DOHH2 (cell line): ENCODE results near the gene TRAF4.
A peak's percentile ranks its signal among the peaks of the same experiment; 100 is the strongest.

Experiments
- H3F3A ChIP-seq: fragments of 200-600 bp; sonication (generic), shearing (Covaris generic); 2 replicates; pipeline ENCODE4 v1.6.0; 2016; ENCODE audit warnings: antibody characterized with exemption, mild to moderate bottlenecking; ENCODE audit not compliant: control insufficient read depth, insufficient read depth
- H3K27ac ChIP-seq: fragments of 200-600 bp; sonication (generic); 2 replicates; pipeline ENCODE4 v1.5.1; 2014; ENCODE audit warnings: low read depth, mild to moderate bottlenecking, low read length, moderate library complexity
- H3K27me3 ChIP-seq: fragments of 200-600 bp; sonication (generic); 2 replicates; pipeline ENCODE4 v1.6.1; 2014; ENCODE audit warnings: mild to moderate bottlenecking, low read length, mixed read lengths; ENCODE audit not compliant: control insufficient read depth
- H3K36me3 ChIP-seq: fragments of 200-600 bp; sonication (generic); 2 replicates; pipeline ENCODE4 v1.6.1; 2014; ENCODE audit warnings: mild to moderate bottlenecking, low read length, moderate library complexity, mixed read lengths; ENCODE audit not compliant: control insufficient read depth
- H3K4me1 ChIP-seq: fragments of 200-600 bp; sonication (generic); 2 replicates; pipeline ENCODE4 v1.6.1; 2014; ENCODE audit warnings: mild to moderate bottlenecking, low read length, mixed read lengths; ENCODE audit not compliant: control insufficient read depth
- H3K4me2 ChIP-seq: fragments of 200-600 bp; sonication (generic); 2 replicates; pipeline ENCODE4 v1.6.0; 2014; ENCODE audit warnings: mild to moderate bottlenecking, low read length, moderate library complexity
- H3K4me3 ChIP-seq: fragments of 200-600 bp; sonication (generic); 2 replicates; pipeline ENCODE4 v1.5.1; 2014; ENCODE audit warnings: mild to moderate bottlenecking, low read length, mixed read lengths
- H3K79me2 ChIP-seq: fragments of 200-600 bp; sonication (generic); 2 replicates; pipeline ENCODE4 v1.6.1; 2014; ENCODE audit warnings: mild to moderate bottlenecking, low read length, mixed read lengths; ENCODE audit not compliant: control insufficient read depth
- H3K9me2 ChIP-seq: fragments of 200-600 bp; sonication (generic); replicated peaks from 2 replicates; pipeline ENCODE4 v1.6.1; 2014; ENCODE audit warnings: mild to moderate bottlenecking, low read length, mixed read lengths; ENCODE audit not compliant: control insufficient read depth
- H3K9me3 ChIP-seq: fragments of 200-600 bp; sonication (generic); 2 replicates; pipeline ENCODE4 v1.6.1; 2014; ENCODE audit warnings: antibody characterized with exemption, low read length, mixed read lengths; ENCODE audit not compliant: control insufficient read depth, insufficient read depth
- H4K20me1 ChIP-seq: fragments of 200-600 bp; sonication (generic); 2 replicates; pipeline ENCODE4 v1.6.0; 2014; ENCODE audit warnings: low read depth, mild to moderate bottlenecking, antibody characterized with exemption, low read length, moderate library complexity; ENCODE audit not compliant: control insufficient read depth, insufficient read depth
- CTCF ChIP-seq: fragments of 200-600 bp; sonication (generic); IDR thresholded peaks from one replicate; pipeline ENCODE4 v1.5.1; 2014; ENCODE audit warnings: antibody characterized with exemption, mild to moderate bottlenecking, low read depth, low read length; ENCODE audit not compliant: poor library complexity, severe bottlenecking
- EZH2phosphoT487 ChIP-seq: fragments of 200-600 bp; sonication (generic); IDR thresholded peaks from 2 replicates; pipeline ENCODE4 v1.6.1; 2017; ENCODE audit warnings: borderline replicate concordance, mild to moderate bottlenecking, antibody characterized with exemption, low read length, moderate library complexity, mixed read lengths

Gene TRAF4

DNA sequence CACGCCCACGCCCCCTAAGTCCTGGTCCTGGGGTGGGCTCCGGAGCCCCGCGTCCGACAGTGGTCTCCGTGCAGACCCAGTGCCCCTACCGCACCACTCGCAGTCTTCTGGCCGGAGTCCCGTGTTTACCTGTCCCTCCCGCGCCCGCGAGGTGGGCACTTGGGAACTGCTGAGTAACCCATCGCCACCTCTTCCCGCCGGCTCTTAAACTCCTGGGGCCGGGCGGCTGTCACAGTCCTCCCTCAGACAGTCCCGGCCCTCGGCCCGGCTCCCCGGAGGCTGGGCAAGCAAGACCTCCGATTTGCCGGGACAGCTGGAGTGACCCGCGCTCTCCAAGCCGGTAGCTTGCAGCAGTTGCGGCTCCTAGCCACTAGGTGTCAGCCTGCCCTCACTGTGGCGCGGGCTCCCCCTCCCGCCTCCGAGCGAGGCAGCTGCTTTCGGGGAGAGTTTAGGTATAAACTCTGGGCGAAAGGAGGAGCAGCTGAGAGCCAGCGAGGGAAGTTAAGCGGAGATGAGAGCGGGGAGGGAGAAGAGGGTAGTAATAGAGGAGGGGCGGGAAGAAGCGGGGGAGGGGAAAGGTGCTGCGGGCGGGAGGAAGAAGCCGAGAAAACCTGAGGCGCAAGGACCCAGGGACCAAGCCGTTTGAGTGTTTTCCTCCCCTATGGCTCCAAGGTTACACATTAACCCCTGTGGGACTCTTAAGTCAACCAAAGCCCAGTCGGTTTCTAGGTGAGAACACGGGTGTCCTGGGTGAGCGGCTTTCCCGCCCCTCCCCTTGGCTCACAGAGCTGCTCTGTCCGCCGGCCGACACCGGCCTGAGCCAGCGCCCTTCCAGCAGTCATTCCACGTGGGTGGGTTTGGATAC lies 17.0 kb upstream of the TRAF4 start:
- Histone ChIP-seq H3K4me1 (peaks cover 63% of the 10 kb centered on the region), H4K20me1 (peaks cover 12% of the 10 kb centered on the region), H3K27me3 (no peaks in the 10 kb centered on the region), H3F3A (peaks cover 52% of the 10 kb centered on the region), H3K79me2 (peaks cover 32% of the 10 kb centered on the region), H3K4me3 (peak overlapping the region; percentile 94), H3K9me3 (no peaks in the 10 kb centered on the region), H3K27ac (peak overlapping the region; percentile 95), H3K9me2 (no peaks in the 10 kb centered on the region), H3K4me2 (peak overlapping the region; percentile 100), H3K36me3 (peaks cover 40% of the 10 kb centered on the region)
- no peak for TF ChIP-seq EZH2phosphoT487
- peak; percentile 99 for TF ChIP-seq CTCF

- peaks cover 34% of the 10 kb centered on the region for H3F3A ChIP-seq
- H3K27me3 ChIP-seq: no peaks in the 10 kb centered on the region
- no peaks in the 10 kb centered on the region for H3K9me3 ChIP-seq
- H3K4me2 ChIP-seq: peak within 1 kb of the TSS; percentile 100
- peak within 1 kb of the TSS; percentile 94 for H3K4me3 ChIP-seq
- H4K20me1 ChIP-seq: peaks cover 3% of the 10 kb centered on the region; the same call in 1 of the 2 replicates
- peak within 1 kb of the TSS; percentile 95 for H3K27ac ChIP-seq
- H3K79me2 ChIP-seq: peaks cover 17% of the 10 kb centered on the region
- no peaks in the 10 kb centered on the region for H3K9me2 ChIP-seq
- TF ChIP-seq EZH2phosphoT487 (no peak), CTCF (no peak)
- H3K36me3 ChIP-seq: peaks cover 23% of the 10 kb centered on the region
- peaks cover 46% of the 10 kb centered on the region for H3K4me1 ChIP-seq
These were observed 15.2 kb upstream of the TRAF4 start, which contains the start of gene NEK8 for GRCh38 chr17:28728364-28729200. TSS of gene NEK8 (plus strand) at chr17:28728788. CDS start at chr17:28728814, 26 bp downstream.

- H3K27ac ChIP-seq: no peak overlapping the region
- H3K79me2 ChIP-seq: peaks cover 17% of the 10 kb centered on the region
- H3K36me3 ChIP-seq: peaks cover 13% of the 10 kb centered on the region
- H3K4me1 ChIP-seq: peaks cover 35% of the 10 kb centered on the region
- no peak for TF ChIP-seq EZH2phosphoT487
- TF ChIP-seq CTCF: no peak
- no peaks in the 10 kb centered on the region for H4K20me1 ChIP-seq
- no peaks in the 10 kb centered on the region for H3K9me3 ChIP-seq
- H3F3A ChIP-seq: peaks cover 21% of the 10 kb centered on the region
- H3K27me3 ChIP-seq: no peaks in the 10 kb centered on the region
- peak overlapping the region; percentile 94 for H3K4me3 ChIP-seq
- peak overlapping the region; percentile 100 for H3K4me2 ChIP-seq
- H3K9me2 ChIP-seq: no peaks in the 10 kb centered on the region
These were observed 13.9 kb upstream of the TRAF4 start for GRCh38 chr17:28729950-28730330.
